Lower leg skin (tissue), 4 donors: ENCODE data around the gene STAC3. TPM values are rescaled to one million over a fixed set of nuclear protein-coding genes. Genes with fewer than 3 reads are reported as not detected.
"Not testable (repeated sequence)": the region's sequence is repeated elsewhere in the genome, so short reads cannot be mapped to it uniquely, and the experiment has no call there.

ENCODE experiments used
- DNase-seq, 2 donors: peaks; one replicate each; pipeline ENCODE4 v3.0.0-alpha.2; 2019; ENCODE audit warnings: low spot score in 2 of 2
- H3K4me3 ChIP-seq: fragments of 200-600 bp; sonication (generic); 2 replicates; pipeline ENCODE4 v1.5.1; 2017; ENCODE audit warnings: mild to moderate bottlenecking, low read depth; ENCODE audit not compliant: poor library complexity, severe bottlenecking
- CTCF ChIP-seq, 3 donors: fragments of 450-650 bp; IDR thresholded peaks; one replicate each; pipeline ENCODE4 v1.5.1; 2016; ENCODE audit warnings: antibody characterized with exemption in 3 of 3, mild to moderate bottlenecking in 3 of 3, moderate library complexity in 2 of 3
- POLR2A ChIP-seq, 2 donors: fragments of 450-650 bp; IDR thresholded peaks; one replicate each; pipeline ENCODE4 v1.6.1; 2016 to 2017; ENCODE audit warnings: antibody characterized with exemption in 2 of 2, mild to moderate bottlenecking in 1 of 2, moderate library complexity in 1 of 2
- WGBS, 2 donors: methylation state at CpG; one replicate each; pipeline ENCODE4 v1.1.5; 2018; 5-methylcytosine and 5-hydroxymethylcytosine counted together
- intact Hi-C: fragments of 100-400 bp; cut with DNase I; formaldehyde crosslinking; loops from one replicate; pipeline ENCODE4 v1.15.0; 2023; ENCODE audit warnings: low total_unique reads
- total RNA-seq, 4 donors: library from RNA; depleted of rRNA; stranded (reverse); fragments of >200 nt; gene quantifications; one replicate each; pipeline ENCODE4 v1.1.0, GENCODE V29; 2016

STAC3 gene
- total RNA-seq, 4 donors from 2014 or later, result 0.71 to 3.8 (median 1.5) TPM

GRCh38 chr12:57276935-57277563 is 26.1 kb upstream of the STAC3 start:
- H3K4me3 ChIP-seq, result no peak overlapping the region
- WGBS, 2 donors, result 82% methylated on average over 4 of the region's 4 CpGs
- no peak for DNase-seq
- intact Hi-C loops, result no loop called here
- TF ChIP-seq POLR2A (IDR thresholded peaks at IDR 0.05) (no peak), CTCF (IDR thresholded peaks at IDR 0.05) (no peak)

GRCh38 chr12:57276233-57276632 is 25.2 kb upstream of the STAC3 start:
- DNase-seq, intact Hi-C loops, H3K4me3 ChIP-seq: not testable (repeated sequence)
- 92 to 93% methylated on average over 6 of the region's 6 CpGs for WGBS, 2 donors

- TF ChIP-seq CTCF (IDR thresholded peaks at IDR 0.05) (no peak), POLR2A (IDR thresholded peaks at IDR 0.05) (no peak)
- intact Hi-C loops, result no loop called here
- DNase-seq, result no peak
- no peak overlapping the region for H3K4me3 ChIP-seq
Observed at GRCh38 chr12:57273516-57273915, 22.5 kb upstream of the STAC3 start.

GRCh38 chr12:57272337-57273151 is 21.6 kb upstream of the STAC3 start:
- WGBS, 2 donors, result 78 to 85% methylated on average over 7 of the region's 7 CpGs
- intact Hi-C loops, result no loop called here
- no peak for DNase-seq
- no peak overlapping the region for H3K4me3 ChIP-seq
- TF ChIP-seq CTCF (IDR thresholded peaks at IDR 0.05) (no peak), POLR2A (IDR thresholded peaks at IDR 0.05) (no peak)

- no peak for DNase-seq
- TF ChIP-seq CTCF (IDR thresholded peaks at IDR 0.05), result no peak
- no peak for TF ChIP-seq POLR2A (IDR thresholded peaks at IDR 0.05)
- H3K4me3 ChIP-seq, result no peak overlapping the region
- intact Hi-C loops, result no loop called here
- WGBS, 2 donors, result 91 to 95% methylated on average over 1 of the region's 1 CpG
Observed at GRCh38 chr12:57270966-57271470, 20.0 kb upstream of the STAC3 start.

- 87 to 91% methylated on average over 7 of the region's 7 CpGs for WGBS, 2 donors
- TF ChIP-seq POLR2A (IDR thresholded peaks at IDR 0.05) (no peak), CTCF (IDR thresholded peaks at IDR 0.05) (no peak)
- H3K4me3 ChIP-seq, result no peak overlapping the region
- no peak for DNase-seq
- intact Hi-C loops, result no loop called here
Observed at GRCh38 chr12:57268264-57268663, 17.3 kb upstream of the STAC3 start.
